ENCODE data around the gene ZBTB7C. TPM values are rescaled to one million over a fixed set of nuclear protein-coding genes. Genes with fewer than 3 reads are reported as not detected.

The ZBTB7C gene
- polyA plus RNA-seq, 1 of the 3 experiments (the other 2 are of a cell fraction), result 0.05 TPM

- no peak overlapping the region for H3K9ac ChIP-seq
- 53% methylated on average over 2 of the region's 2 CpGs for WGBS (ENCODE audit: low lambda C conversion rate)
- no peak overlapping the region for H3K27ac ChIP-seq (ENCODE audit: low read depth in 2 of 2, low read length in 1 of 2)
- peaks cover 0 to 10% of the 10 kb centered on the region in 2 experiments; a peak in 1 of 4 replicates for H3K4me1 ChIP-seq (ENCODE audit: control insufficient read depth in 1 of 2, insufficient read depth in 2 of 2, low read depth in 1 of 2, low read length in 1 of 2)
- no peaks in the 10 kb centered on the region for H3K36me3 ChIP-seq (replicated peaks in 1 of 2; ENCODE audit: control insufficient read depth in 1 of 2, insufficient read depth in 2 of 2, low read length in 1 of 2)
- DNase-seq, result no peak
- H3K9me2 ChIP-seq, result no peaks in the 10 kb centered on the region
- no peaks in the 10 kb centered on the region for H3K9me3 ChIP-seq
- no peak overlapping the region for H3K4me2 ChIP-seq
- no peaks in the 10 kb centered on the region for H3F3A ChIP-seq (replicated peaks; ENCODE audit: insufficient read depth)
- H3K79me2 ChIP-seq (ENCODE audit: insufficient read depth), result no peaks in the 10 kb centered on the region
- no peaks in the 10 kb centered on the region for H3K27me3 ChIP-seq (ENCODE audit: insufficient read depth)
- no peak for TF ChIP-seq MXI1 (IDR thresholded peaks at IDR 0.05; ENCODE audit: low read depth, low read length)
- no peak for TF ChIP-seq TEAD4 (IDR thresholded peaks at IDR 0.05; ENCODE audit: borderline replicate concordance, insufficient read depth)
- no peak for TF ChIP-seq EZH2phosphoT487 (IDR thresholded peaks at IDR 0.05; ENCODE audit: borderline replicate concordance, low read depth)
- no peak for TF ChIP-seq FOXJ3 (CRISPR knock-in tag; IDR thresholded peaks at IDR 0.05)
- no peak overlapping the region for H2AFZ ChIP-seq (ENCODE audit: low read depth)
- ChIA-PET POLR2A (no interaction called here), CTCF (interaction anchor here (0.9 to 2.1 kb wide), 3 partner anchors 167 to 254 kb away, joined by 3 to 5 read pairs (median 4); no protein-coding TSS in a partner anchor)
- no peak overlapping the region for H3K4me3 ChIP-seq (ENCODE audit: low read depth in 2 of 2, low read length in 1 of 2)
- no peaks in the 10 kb centered on the region for H4K20me1 ChIP-seq (ENCODE audit: insufficient read depth)
Measured at GRCh38 chr18:48278081-48278480, 131.1 kb downstream of the ZBTB7C start.

GRCh38 chr18:48274301-48274700, 134.9 kb downstream of the ZBTB7C start:
- no peaks in the 10 kb centered on the region for H3K27me3 ChIP-seq (ENCODE audit: insufficient read depth)
- H3K4me2 ChIP-seq, result no peak overlapping the region
- no peaks in the 10 kb centered on the region for H3K79me2 ChIP-seq (ENCODE audit: insufficient read depth)
- H3K4me1 ChIP-seq (ENCODE audit: control insufficient read depth in 1 of 2, insufficient read depth in 2 of 2, low read depth in 1 of 2, low read length in 1 of 2), result peaks cover 0 to 7% of the 10 kb centered on the region in 2 experiments; a peak in 1 of 4 replicates
- H4K20me1 ChIP-seq (ENCODE audit: insufficient read depth), result no peaks in the 10 kb centered on the region
- H3K36me3 ChIP-seq (replicated peaks in 1 of 2; ENCODE audit: control insufficient read depth in 1 of 2, insufficient read depth in 2 of 2, low read length in 1 of 2), result no peaks in the 10 kb centered on the region
- 44% methylated on average over 1 of the region's 1 CpG for whole genome bisulfite sequencing (ENCODE audit: low lambda C conversion rate)
- H3K4me3 ChIP-seq (ENCODE audit: low read depth in 2 of 2, low read length in 1 of 2), result no peak overlapping the region
- no peaks in the 10 kb centered on the region for H3F3A ChIP-seq (replicated peaks; ENCODE audit: insufficient read depth)
- no peak overlapping the region for H2AFZ ChIP-seq (ENCODE audit: low read depth)
- H3K9ac ChIP-seq, result no peak overlapping the region
- DNase-seq, result no peak
- H3K9me3 ChIP-seq, result no peaks in the 10 kb centered on the region
- POLR2A ChIA-PET, result interaction anchor here (1.3 kb wide), 1 partner anchor 19 kb away, joined by 3 read pairs; no protein-coding TSS in a partner anchor
- CTCF ChIA-PET, result interaction anchor here (1.3 kb wide), 1 partner anchor 21 kb away, joined by 4 read pairs; no protein-coding TSS in a partner anchor
- H3K27ac ChIP-seq (ENCODE audit: low read depth in 2 of 2, low read length in 1 of 2), result no peak overlapping the region
- H3K9me2 ChIP-seq, result no peaks in the 10 kb centered on the region
- TF ChIP-seq NRF1 (IDR thresholded peaks at IDR 0.05; ENCODE audit: low read depth, low read length), result no peak

GRCh38 chr18:48270929-48271328, 138.3 kb downstream of the ZBTB7C start:
- POLR2A ChIA-PET, result no interaction called here
- Histone ChIP-seq H3K9me3 (no peaks in the 10 kb centered on the region), H3K27ac (ENCODE audit: low read depth in 2 of 2, low read length in 1 of 2) (no peak overlapping the region), H3K4me3 (ENCODE audit: low read depth in 2 of 2, low read length in 1 of 2) (no peak overlapping the region), H4K20me1 (ENCODE audit: insufficient read depth) (no peaks in the 10 kb centered on the region), H3K4me1 (ENCODE audit: control insufficient read depth in 1 of 2, insufficient read depth in 2 of 2, low read depth in 1 of 2, low read length in 1 of 2) (peaks cover 0 to 8% of the 10 kb centered on the region in 2 experiments; a peak in 1 of 4 replicates), H3K9me2 (no peaks in the 10 kb centered on the region), H3K79me2 (ENCODE audit: insufficient read depth) (no peaks in the 10 kb centered on the region), H3K4me2 (no peak overlapping the region), H3K27me3 (ENCODE audit: insufficient read depth) (no peaks in the 10 kb centered on the region), H3K36me3 (replicated peaks in 1 of 2; ENCODE audit: control insufficient read depth in 1 of 2, insufficient read depth in 2 of 2, low read length in 1 of 2) (no peaks in the 10 kb centered on the region), H2AFZ (ENCODE audit: low read depth) (no peak overlapping the region), H3F3A (replicated peaks; ENCODE audit: insufficient read depth) (no peaks in the 10 kb centered on the region), H3K9ac (no peak overlapping the region)
- CTCF ChIA-PET, result no interaction called here
- DNase-seq, result no peak
- TF ChIP-seq FOXM1 (IDR thresholded peaks at IDR 0.05; ENCODE audit: low read depth) (no peak), EP300 (IDR thresholded peaks at IDR 0.05; ENCODE audit: borderline replicate concordance in 1 of 2, low read depth in 1 of 2, low read length in 1 of 2) (no peak), FOSL2 (IDR thresholded peaks at IDR 0.05; ENCODE audit: borderline replicate concordance, low read depth) (no peak), RAD21 (IDR thresholded peaks at IDR 0.05; ENCODE audit: low read length) (no peak)
- WGBS (ENCODE audit: low lambda C conversion rate), result 25% methylated on average over 1 of the region's 1 CpG

Data from SK-N-SH (cell line).